Mesothelial cell of epicardium (in vitro differentiated cells): Measurements from ENCODE around the gene SPRN. TPM values are rescaled to one million over a fixed set of nuclear protein-coding genes. Genes with fewer than 3 reads are reported as not detected.
"Not testable (repeated sequence)": the region's sequence is repeated elsewhere in the genome, so short reads cannot be mapped to it uniquely, and the experiment has no call there.

ENCODE experiments used
- DNase-seq, 2 experiments: peaks; one replicate each; pipeline ENCODE4 v3.0.0; 2021; ENCODE audit warnings: low spot score in 2 of 2; ENCODE audit not compliant: unreplicated experiment in 2 of 2
- H3K27ac Mint-ChIP-seq: 2 replicates; pipeline ENCODE4 v1.8.0; 2021; ENCODE audit warnings: mixed read lengths
- H3K27me3 Mint-ChIP-seq: 2 replicates; pipeline ENCODE4 v1.8.0; 2021; ENCODE audit warnings: low read depth, mixed read lengths
- H3K36me3 Mint-ChIP-seq: 2 replicates; pipeline ENCODE4 v1.8.0; 2021; ENCODE audit warnings: mixed read lengths
- H3K4me1 Mint-ChIP-seq: 2 replicates; pipeline ENCODE4 v1.8.0; 2021; ENCODE audit warnings: mixed read lengths
- H3K4me3 Mint-ChIP-seq: 2 replicates; pipeline ENCODE4 v1.8.0; 2021; ENCODE audit warnings: mild to moderate bottlenecking, moderate library complexity, mixed read lengths
- H3K9me3 Mint-ChIP-seq: 2 replicates; pipeline ENCODE4 v1.8.0; 2021; ENCODE audit warnings: mixed read lengths
- CTCF ChIP-seq: fragments of 200-600 bp; sonication (generic); IDR thresholded peaks from one replicate; pipeline ENCODE4 v1.5.0; 2021; ENCODE audit warnings: antibody characterized with exemption; ENCODE audit not compliant: unreplicated experiment
- total RNA-seq: library from RNA; stranded (reverse); gene quantifications from 3 replicates; pipeline ENCODE4 v1.2.1, GENCODE V29; 2021

SPRN gene
- total RNA-seq, 1 donor from 2014 or later, result 0.69 TPM

GRCh38 chr10:133439517-133440461 is 15.4 kb upstream of the SPRN start:
- no peak overlapping the region for H3K4me3 Mint-ChIP-seq
- no peaks in the 10 kb centered on the region for H3K27me3 Mint-ChIP-seq
- no peak for TF ChIP-seq CTCF
- peaks cover 40% of the 10 kb centered on the region for H3K9me3 Mint-ChIP-seq
- no peak overlapping the region for H3K27ac Mint-ChIP-seq
- no peak for DNase-seq
- peaks cover 12% of the 10 kb centered on the region for H3K36me3 Mint-ChIP-seq
- H3K4me1 Mint-ChIP-seq, result no peaks in the 10 kb centered on the region

- Mint-ChIP-seq H3K36me3 (peaks cover 12% of the 10 kb centered on the region), H3K9me3 (peaks cover 40% of the 10 kb centered on the region), H3K27me3 (no peaks in the 10 kb centered on the region), H3K4me1 (no peaks in the 10 kb centered on the region), H3K27ac (no peak overlapping the region), H3K4me3 (no peak overlapping the region)
- no peak for DNase-seq
- no peak for TF ChIP-seq CTCF
Observed at GRCh38 chr10:133438711-133439273, 14.4 kb upstream of the SPRN start.

DNA sequence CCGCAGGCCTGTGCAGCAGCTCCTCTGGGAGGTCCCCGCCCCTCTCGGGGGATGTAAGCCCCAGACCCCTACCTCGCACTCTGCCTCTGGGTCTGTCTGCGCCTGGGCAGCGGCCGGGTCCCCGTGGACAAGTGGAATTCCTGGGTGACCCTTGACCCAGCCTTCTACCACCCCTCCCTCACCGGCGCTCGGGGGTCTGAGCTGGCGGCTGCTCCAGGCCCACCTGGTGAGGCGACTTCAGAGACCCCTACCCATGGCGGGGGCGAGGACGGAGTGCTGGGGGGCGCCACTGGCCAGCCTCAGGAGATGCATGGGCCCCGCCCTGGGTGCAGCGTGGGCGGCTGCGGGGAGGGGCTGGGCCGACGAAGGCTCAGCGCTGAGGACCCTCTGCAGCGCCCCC is 8.4 kb upstream of the SPRN start:
- not testable (repeated sequence) for H3K4me1 Mint-ChIP-seq, H3K36me3 Mint-ChIP-seq, H3K4me3 Mint-ChIP-seq, H3K27ac Mint-ChIP-seq, H3K27me3 Mint-ChIP-seq, DNase-seq
- peaks cover 25% of the 10 kb centered on the region for H3K9me3 Mint-ChIP-seq

DNA sequence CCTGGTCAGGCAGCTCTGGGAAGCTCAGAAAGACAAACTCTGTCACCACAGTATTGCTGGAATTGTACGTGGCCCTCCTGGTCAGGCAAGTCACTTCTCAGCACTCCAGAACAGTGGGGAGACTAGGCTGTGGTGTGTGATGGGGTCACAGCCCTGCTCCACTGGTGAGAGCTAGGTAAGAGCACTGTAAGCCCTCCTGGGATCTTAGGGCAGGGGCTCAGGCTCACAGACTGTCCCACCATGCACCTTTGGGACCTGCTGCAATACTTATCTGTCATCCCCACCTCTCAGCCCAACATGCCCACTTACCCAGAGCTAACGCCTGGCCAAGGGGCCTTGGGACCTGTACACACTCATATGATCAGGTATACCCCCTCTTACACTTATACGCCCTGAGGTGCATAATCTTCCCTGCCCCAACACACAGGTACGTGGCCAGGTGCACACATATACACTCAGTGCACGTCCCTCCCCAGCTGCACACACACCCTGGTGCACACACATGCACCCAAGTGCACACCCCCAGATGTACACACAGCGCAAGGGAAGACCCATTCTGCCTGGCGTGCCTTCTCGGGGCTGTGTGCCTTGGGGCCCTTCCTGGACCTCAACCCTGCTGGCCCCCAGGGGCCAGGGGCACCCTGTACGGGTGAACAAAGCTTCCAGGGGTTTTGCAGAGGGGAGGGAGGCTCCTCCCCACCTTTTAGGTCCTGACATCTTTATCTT is 7.6 kb upstream of the SPRN start:
- H3K9me3 Mint-ChIP-seq, result peaks cover 20% of the 10 kb centered on the region
- not testable (repeated sequence) for H3K27ac Mint-ChIP-seq, H3K36me3 Mint-ChIP-seq, H3K4me3 Mint-ChIP-seq, H3K27me3 Mint-ChIP-seq, DNase-seq, H3K4me1 Mint-ChIP-seq

- H3K9me3 Mint-ChIP-seq, result peaks cover 11% of the 10 kb centered on the region
- H3K27me3 Mint-ChIP-seq, H3K4me1 Mint-ChIP-seq, H3K27ac Mint-ChIP-seq, DNase-seq, H3K4me3 Mint-ChIP-seq, H3K36me3 Mint-ChIP-seq: not testable (repeated sequence)
Observed at GRCh38 chr10:133429571-133429970, 5.1 kb upstream of the SPRN start.

DNA sequence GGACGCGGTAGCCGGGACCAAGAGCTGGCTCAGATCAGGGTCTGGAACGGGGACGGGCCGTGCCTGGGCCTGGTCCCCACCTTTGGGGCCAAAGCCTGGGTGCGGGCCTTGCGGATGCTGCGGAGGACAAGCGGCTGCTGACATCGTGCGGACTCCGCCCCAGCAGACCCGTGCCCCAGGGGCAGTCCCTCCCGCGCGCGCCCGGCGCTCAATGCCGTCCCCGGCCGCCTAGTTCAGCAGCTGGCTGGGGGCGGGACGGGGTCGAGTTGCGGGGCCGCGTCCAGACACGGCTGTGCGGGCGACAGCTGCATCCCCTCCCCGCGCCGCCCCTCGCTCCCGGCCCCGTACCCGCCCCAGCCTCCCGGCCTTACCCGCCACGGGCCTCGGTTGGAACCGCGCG is 323 bp downstream of the SPRN start:
- not testable (repeated sequence) for H3K4me1 Mint-ChIP-seq, H3K9me3 Mint-ChIP-seq, H3K36me3 Mint-ChIP-seq, H3K4me3 Mint-ChIP-seq, H3K27ac Mint-ChIP-seq, DNase-seq
- peaks cover 23% of the 10 kb centered on the region for H3K27me3 Mint-ChIP-seq

DNA sequence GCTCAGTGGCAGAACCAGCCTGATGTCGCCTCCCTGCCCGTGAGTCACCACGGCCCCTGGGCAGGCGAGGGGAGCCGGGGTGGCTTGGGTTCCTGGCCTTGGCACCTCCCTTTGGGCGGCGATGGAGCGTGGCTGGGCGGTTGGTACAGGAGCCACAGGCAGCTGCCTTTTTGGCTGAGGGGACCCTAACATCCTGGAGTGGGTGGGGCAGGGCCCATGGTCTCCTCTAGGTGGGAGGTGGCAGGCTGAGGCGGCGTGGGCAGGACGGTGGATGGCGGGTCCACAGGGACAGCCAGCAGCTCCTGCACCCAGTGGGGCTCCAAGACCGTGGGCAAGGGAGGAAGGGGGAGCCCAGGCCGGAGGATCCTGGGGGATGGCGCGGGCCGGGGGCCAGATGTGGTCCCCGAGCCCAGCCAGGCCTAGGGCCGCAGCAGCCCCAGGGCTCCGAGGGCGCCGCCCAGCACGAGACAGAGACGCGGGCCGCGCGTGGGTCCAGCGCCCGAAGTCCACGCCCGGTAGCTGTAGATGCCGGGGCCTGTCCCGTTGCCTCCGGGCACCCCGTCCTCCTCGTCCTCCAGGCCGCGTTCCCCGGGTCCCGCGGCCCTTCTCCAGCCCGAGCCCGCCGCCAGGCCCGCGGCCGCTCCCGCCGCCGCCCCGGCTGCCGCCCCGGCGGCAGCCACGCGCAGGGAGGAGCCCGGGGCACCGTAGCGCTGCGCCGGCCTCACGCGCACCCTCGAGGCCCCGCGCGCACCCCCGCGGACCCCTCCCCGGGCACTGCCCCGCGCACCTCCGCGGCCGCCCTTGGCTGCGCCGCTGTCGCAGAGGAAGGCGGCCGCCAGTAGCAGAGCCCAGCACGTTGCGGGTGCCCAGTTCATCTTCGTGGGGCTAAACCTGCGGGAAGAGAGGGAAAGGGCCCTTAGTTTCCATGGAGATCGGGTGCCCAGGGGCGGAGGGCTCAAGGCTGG is 1.3 kb downstream of the SPRN start:
- DNase-seq, result no peak
- TF ChIP-seq CTCF, result no peak
- H3K27me3 Mint-ChIP-seq, result peaks cover 23% of the 10 kb centered on the region
- H3K9me3 Mint-ChIP-seq, result no peaks in the 10 kb centered on the region
- H3K36me3 Mint-ChIP-seq, result peaks cover 12% of the 10 kb centered on the region
- H3K4me3 Mint-ChIP-seq, result peak overlapping the region; percentile 52
- no peaks in the 10 kb centered on the region for H3K4me1 Mint-ChIP-seq
- no peak overlapping the region for H3K27ac Mint-ChIP-seq
